SK-N-SH treated with all-trans-retinoic acid at 6 μM for 48 hours (cell line): ENCODE results near the gene AMH.

ENCODE experiments used
- ATAC-seq: fragments of 200-7000 bp; cut with Tn5 transposase; 3 replicates; pipeline ENCODE4 v1.9.1; 2020; ENCODE audit warnings: mild to moderate bottlenecking, moderate library complexity
- OSR1 ChIP-seq: fragments of 250-450 bp; sonication (Bioruptor Pico); IDR thresholded peaks from 2 replicates; pipeline ENCODE4 v1.8.0; 2022; ENCODE audit warnings: moderate library complexity, mild to moderate bottlenecking, inconsistent platforms
- PPARA ChIP-seq: fragments of 250-450 bp; sonication (Bioruptor Pico); IDR thresholded peaks from 2 replicates; pipeline ENCODE4 v1.5.0; 2020; ENCODE audit warnings: mild to moderate bottlenecking, borderline replicate concordance
- ZFP30 ChIP-seq: fragments of 450-650 bp; formaldehyde crosslinking; IDR thresholded peaks from 2 replicates; pipeline ENCODE4 v1.5.0; 2022; ENCODE audit warnings: mild to moderate bottlenecking, moderate library complexity
- ZNF565 ChIP-seq: fragments of 450-650 bp; formaldehyde crosslinking; conservative IDR thresholded peaks from 2 replicates; pipeline ENCODE4 v1.5.0; 2020; ENCODE audit warnings: low read depth, mild to moderate bottlenecking, moderate library complexity
- ZNF70 ChIP-seq: fragments of 450-650 bp; formaldehyde crosslinking; IDR thresholded peaks from 2 replicates; pipeline ENCODE4 v1.5.0; 2020; ENCODE audit warnings: mild to moderate bottlenecking, moderate library complexity
- TF ChIP-seq, protein P1 (sequence below): fragments of 250-450 bp; sonication (Bioruptor Pico); IDR thresholded peaks from 2 replicates; pipeline ENCODE4 v1.8.0; 2021; ENCODE audit warnings: low read depth, mild to moderate bottlenecking, moderate library complexity, borderline replicate concordance
- TF ChIP-seq, protein P2 (sequence below): fragments of 250-450 bp; sonication (Bioruptor Pico); IDR thresholded peaks from 2 replicates; pipeline ENCODE4 v1.5.1; 2021; ENCODE audit warnings: mild to moderate bottlenecking, moderate library complexity

The AMH gene

DNA sequence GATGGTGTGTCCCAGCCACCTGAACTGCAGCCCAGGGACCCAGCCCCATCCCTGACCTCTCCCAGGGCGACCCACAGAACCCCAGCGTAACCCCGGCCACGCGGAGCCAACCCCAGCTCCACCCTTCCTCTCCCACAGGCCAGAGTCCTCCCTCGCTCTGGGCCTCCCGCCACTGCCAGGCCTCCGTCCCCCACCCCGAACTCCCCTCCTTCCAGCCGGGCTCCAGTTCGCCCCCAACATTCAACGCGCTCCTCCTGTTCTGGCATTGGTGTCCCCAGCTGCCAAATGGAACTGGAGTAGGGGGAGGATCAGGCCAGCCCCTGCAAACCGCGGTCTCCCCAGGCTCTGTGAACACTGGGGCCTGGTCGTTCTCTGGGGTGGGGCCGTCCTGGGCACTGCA lies 51.4 kb downstream of the AMH start:
- ATAC-seq, result no peak
- TF ChIP-seq OSR1 (no peak), ZFP30 (CRISPR knock-in tag) (no peak), PPARA (CRISPR knock-in tag) (no peak), ZNF70 (CRISPR knock-in tag) (no peak), ZNF565 (CRISPR knock-in tag) (no peak)
- TF ChIP-seq, protein P1, sequence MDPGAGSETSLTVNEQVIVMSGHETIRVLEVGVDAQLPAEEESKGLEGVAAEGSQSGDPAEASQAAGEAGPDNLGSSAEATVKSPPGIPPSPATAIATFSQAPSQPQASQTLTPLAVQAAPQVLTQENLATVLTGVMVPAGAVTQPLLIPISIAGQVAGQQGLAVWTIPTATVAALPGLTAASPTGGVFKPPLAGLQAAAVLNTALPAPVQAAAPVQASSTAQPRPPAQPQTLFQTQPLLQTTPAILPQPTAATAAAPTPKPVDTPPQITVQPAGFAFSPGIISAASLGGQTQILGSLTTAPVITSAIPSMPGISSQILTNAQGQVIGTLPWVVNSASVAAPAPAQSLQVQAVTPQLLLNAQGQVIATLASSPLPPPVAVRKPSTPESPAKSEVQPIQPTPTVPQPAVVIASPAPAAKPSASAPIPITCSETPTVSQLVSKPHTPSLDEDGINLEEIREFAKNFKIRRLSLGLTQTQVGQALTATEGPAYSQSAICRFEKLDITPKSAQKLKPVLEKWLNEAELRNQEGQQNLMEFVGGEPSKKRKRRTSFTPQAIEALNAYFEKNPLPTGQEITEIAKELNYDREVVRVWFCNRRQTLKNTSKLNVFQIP (CRISPR knock-in tag), result no peak
- TF ChIP-seq, protein P2, sequence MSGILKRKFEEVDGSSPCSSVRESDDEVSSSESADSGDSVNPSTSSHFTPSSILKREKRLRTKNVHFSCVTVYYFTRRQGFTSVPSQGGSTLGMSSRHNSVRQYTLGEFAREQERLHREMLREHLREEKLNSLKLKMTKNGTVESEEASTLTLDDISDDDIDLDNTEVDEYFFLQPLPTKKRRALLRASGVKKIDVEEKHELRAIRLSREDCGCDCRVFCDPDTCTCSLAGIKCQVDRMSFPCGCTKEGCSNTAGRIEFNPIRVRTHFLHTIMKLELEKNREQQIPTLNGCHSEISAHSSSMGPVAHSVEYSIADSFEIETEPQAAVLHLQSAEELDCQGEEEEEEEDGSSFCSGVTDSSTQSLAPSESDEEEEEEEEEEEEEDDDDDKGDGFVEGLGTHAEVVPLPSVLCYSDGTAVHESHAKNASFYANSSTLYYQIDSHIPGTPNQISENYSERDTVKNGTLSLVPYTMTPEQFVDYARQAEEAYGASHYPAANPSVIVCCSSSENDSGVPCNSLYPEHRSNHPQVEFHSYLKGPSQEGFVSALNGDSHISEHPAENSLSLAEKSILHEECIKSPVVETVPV (CRISPR knock-in tag), result no peak
- TF ChIP-seq, all 23 proteins: peak for 0
